ENCODE measurements around the gene SMCR8. TPM values are rescaled to one million over a fixed set of nuclear protein-coding genes. Genes with fewer than 3 reads are reported as not detected.

Gene SMCR8
- total RNA-seq, 1 experiment from 2014 or later: 23.5 TPM

- CTCF ChIA-PET: no interaction called here
- POLR2A ChIA-PET (ENCODE audit: low non-redundant PET): no interaction called here
These were observed 49.1 kb downstream of the SMCR8 start for GRCh38 chr17:18364166-18364565.

GRCh38 chr17:18368946-18369345 is 53.9 kb downstream of the SMCR8 start:
- Histone ChIP-seq H3K36me3 (ENCODE audit: insufficient read depth, low read length, poor library complexity, severe bottlenecking) (no peaks in the 10 kb centered on the region), H3K4me1 (ENCODE audit: insufficient read depth, low read length, poor library complexity, severe bottlenecking) (no peaks in the 10 kb centered on the region), H3K4me3 (ENCODE audit: low read depth, low read length, poor library complexity, severe bottlenecking) (no peak overlapping the region), H3K9me3 (ENCODE audit: low read depth, low read length, poor library complexity, severe bottlenecking) (no peaks in the 10 kb centered on the region), H3K27ac (ENCODE audit: low read depth, low read length, poor library complexity, severe bottlenecking) (no peak overlapping the region), H3K27me3 (replicated peaks; ENCODE audit: insufficient read depth, low read depth, low read length, poor library complexity) (no peaks in the 10 kb centered on the region)
- ChIA-PET POLR2A (ENCODE audit: low non-redundant PET) (no interaction called here), CTCF (no interaction called here)
- intact Hi-C loops (cut with micrococcal nuclease; ENCODE audit: unreplicated experiment): no loop called here
- no TSS peak for BruUV-seq (replicated peaks)
- TF ChIP-seq CTCF (conservative IDR thresholded peaks at IDR 0.05; ENCODE audit: low read depth, low read length): no peak
- no peak for TF ChIP-seq EZH2 (IDR thresholded peaks at IDR 0.05; ENCODE audit: borderline replicate concordance, low read depth, low read length, poor library complexity, severe bottlenecking)
- DNase-seq (ENCODE audit: low spot score): no peak

More at GRCh38 chr17:18364166-18364565, 49.1 kb downstream of the SMCR8 start:
- H3K9me3 ChIP-seq (ENCODE audit: low read depth, low read length, poor library complexity, severe bottlenecking): no peaks in the 10 kb centered on the region
- no peaks in the 10 kb centered on the region for H3K4me1 ChIP-seq (ENCODE audit: insufficient read depth, low read length, poor library complexity, severe bottlenecking)
- no peak for TF ChIP-seq CTCF (conservative IDR thresholded peaks at IDR 0.05; ENCODE audit: low read depth, low read length)
- TF ChIP-seq EZH2 (IDR thresholded peaks at IDR 0.05; ENCODE audit: borderline replicate concordance, low read depth, low read length, poor library complexity, severe bottlenecking): no peak
- BruUV-seq (replicated peaks): no TSS peak
- H3K27ac ChIP-seq (ENCODE audit: low read depth, low read length, poor library complexity, severe bottlenecking): no peak overlapping the region
- no peaks in the 10 kb centered on the region for H3K27me3 ChIP-seq (replicated peaks; ENCODE audit: insufficient read depth, low read depth, low read length, poor library complexity)
- intact Hi-C loops (cut with micrococcal nuclease; ENCODE audit: unreplicated experiment): loop anchor here (5.0 kb wide), 1 partner anchor 182 kb away; the partner anchor contains the start of gene ALKBH5
- H3K4me3 ChIP-seq (ENCODE audit: low read depth, low read length, poor library complexity, severe bottlenecking): no peak overlapping the region
- DNase-seq (ENCODE audit: low spot score): no peak
- H3K36me3 ChIP-seq (ENCODE audit: insufficient read depth, low read length, poor library complexity, severe bottlenecking): peaks cover 6% of the 10 kb centered on the region

- no peaks in the 10 kb centered on the region for H3K36me3 ChIP-seq (ENCODE audit: insufficient read depth, low read length, poor library complexity, severe bottlenecking)
- intact Hi-C loops (cut with micrococcal nuclease; ENCODE audit: unreplicated experiment): no loop called here
- BruUV-seq (replicated peaks): no TSS peak
- H3K4me1 ChIP-seq (ENCODE audit: insufficient read depth, low read length, poor library complexity, severe bottlenecking): no peaks in the 10 kb centered on the region
- H3K4me3 ChIP-seq (ENCODE audit: low read depth, low read length, poor library complexity, severe bottlenecking): no peak overlapping the region
- no peak for TF ChIP-seq EZH2 (IDR thresholded peaks at IDR 0.05; ENCODE audit: borderline replicate concordance, low read depth, low read length, poor library complexity, severe bottlenecking)
- TF ChIP-seq CTCF (conservative IDR thresholded peaks at IDR 0.05; ENCODE audit: low read depth, low read length): no peak
- no peak overlapping the region for H3K27ac ChIP-seq (ENCODE audit: low read depth, low read length, poor library complexity, severe bottlenecking)
- H3K9me3 ChIP-seq (ENCODE audit: low read depth, low read length, poor library complexity, severe bottlenecking): no peaks in the 10 kb centered on the region
- H3K27me3 ChIP-seq (replicated peaks; ENCODE audit: insufficient read depth, low read depth, low read length, poor library complexity): no peaks in the 10 kb centered on the region
- DNase-seq (ENCODE audit: low spot score): no peak
- CTCF ChIA-PET: no interaction called here
- POLR2A ChIA-PET (ENCODE audit: low non-redundant PET): no interaction called here
These were observed 55.7 kb downstream of the SMCR8 start for GRCh38 chr17:18370761-18371160.

Measured in A673 (cell line).